Smooth muscle cell (in vitro differentiated cells): ENCODE measurements around the gene FAM168A. TPM values are rescaled to one million over a fixed set of nuclear protein-coding genes. Genes with fewer than 3 reads are reported as not detected.

Experiments
- DNase-seq: peaks from one replicate; lab custom pipeline; 2025; ENCODE audit not compliant: unreplicated experiment; lab: John Stamatoyannopoulos, UW
- H2AFZ ChIP-seq: fragments of 200-600 bp; sonication (generic); 2 replicates; pipeline ENCODE4 v1.6.0; 2016; ENCODE audit warnings: antibody characterized with exemption, low read depth, mild to moderate bottlenecking
- H3F3A ChIP-seq: fragments of 200-600 bp; sonication (generic); 2 replicates; pipeline ENCODE4 v1.6.0; 2017; ENCODE audit warnings: antibody characterized with exemption, low read depth
- H3K27ac ChIP-seq: fragments of 200-600 bp; sonication (generic); 2 replicates; pipeline ENCODE4 v1.5.1; 2016; ENCODE audit warnings: low read depth, mild to moderate bottlenecking
- H3K27me3 ChIP-seq: fragments of 200-600 bp; sonication (generic); 2 replicates; pipeline ENCODE4 v1.6.1; 2016; ENCODE audit warnings: low read depth, mild to moderate bottlenecking
- H3K36me3 ChIP-seq: fragments of 200-600 bp; sonication (generic); 2 replicates; pipeline ENCODE4 v1.5.1; 2016; ENCODE audit warnings: low read depth
- H3K4me1 ChIP-seq: fragments of 200-600 bp; sonication (generic); 2 replicates; pipeline ENCODE4 v1.5.1; 2016; ENCODE audit warnings: low read depth
- H3K4me2 ChIP-seq: fragments of 200-600 bp; sonication (generic); 2 replicates; pipeline ENCODE4 v1.6.0; 2016; ENCODE audit warnings: mild to moderate bottlenecking
- H3K4me3 ChIP-seq: fragments of 200-600 bp; sonication (generic); 2 replicates; pipeline ENCODE4 v1.5.1; 2016; ENCODE audit warnings: mild to moderate bottlenecking
- H3K79me2 ChIP-seq: fragments of 200-600 bp; sonication (generic); 2 replicates; pipeline ENCODE4 v1.6.0; 2016; ENCODE audit warnings: low read depth, mild to moderate bottlenecking
- H3K9ac ChIP-seq: fragments of 200-600 bp; sonication (generic); 2 replicates; pipeline ENCODE4 v1.6.0; 2016; ENCODE audit warnings: low read depth
- H3K9me3 ChIP-seq: fragments of 200-600 bp; sonication (generic); replicated peaks from 2 replicates; pipeline ENCODE4 v1.5.1; 2016; ENCODE audit warnings: low read depth
- H4K20me1 ChIP-seq: fragments of 200-600 bp; sonication (generic); 2 replicates; pipeline ENCODE4 v1.6.0; 2016; ENCODE audit warnings: low read depth
- CTCF ChIP-seq: fragments of 200-600 bp; sonication (generic); IDR thresholded peaks from 2 replicates; pipeline ENCODE4 v1.5.1; 2017; ENCODE audit warnings: borderline replicate concordance, mild to moderate bottlenecking, antibody characterized with exemption; ENCODE audit not compliant: insufficient read depth, poor library complexity, severe bottlenecking
- WGBS: methylation state at CpG from one replicate; pipeline ENCODE4 v1.1.7; 2016; ENCODE audit warnings: low lambda C conversion rate; 5-methylcytosine and 5-hydroxymethylcytosine counted together
- polyA plus RNA-seq: library from polyadenylated mRNA; unstranded; fragments of >200 nt; fragmentation: Nextera tagmentation; extraction: Ambion mirVana; gene quantifications from 2 replicates; pipeline ENCODE4 v1.2.1, GENCODE V29; 2016
- total RNA-seq: library from RNA; depleted of rRNA; stranded (reverse); fragments of >200 nt; gene quantifications from 2 replicates; pipeline ENCODE4 v1.2.3, GENCODE V29; 2014

Gene FAM168A
- total and polyA plus RNA-seq, 2 experiments from 2014 or later = 10.8 to 32.5 TPM

GRCh38 chr11:73396251-73396930 lies 201.5 kb downstream of the FAM168A start:
- Histone ChIP-seq H2AFZ (no peak overlapping the region), H4K20me1 (peaks cover 14% of the 10 kb centered on the region), H3K9me3 (no peaks in the 10 kb centered on the region), H3K27ac (no peak overlapping the region), H3K27me3 (no peaks in the 10 kb centered on the region), H3K4me3 (no peak overlapping the region), H3K4me2 (no peak overlapping the region), H3K79me2 (no peaks in the 10 kb centered on the region), H3K4me1 (no peaks in the 10 kb centered on the region), H3K9ac (no peak overlapping the region), H3F3A (no peaks in the 10 kb centered on the region), H3K36me3 (no peaks in the 10 kb centered on the region)
- 90% methylated on average over 6 of the region's 6 CpGs for WGBS
- DNase-seq = no peak
- no peak for TF ChIP-seq CTCF

DNA sequence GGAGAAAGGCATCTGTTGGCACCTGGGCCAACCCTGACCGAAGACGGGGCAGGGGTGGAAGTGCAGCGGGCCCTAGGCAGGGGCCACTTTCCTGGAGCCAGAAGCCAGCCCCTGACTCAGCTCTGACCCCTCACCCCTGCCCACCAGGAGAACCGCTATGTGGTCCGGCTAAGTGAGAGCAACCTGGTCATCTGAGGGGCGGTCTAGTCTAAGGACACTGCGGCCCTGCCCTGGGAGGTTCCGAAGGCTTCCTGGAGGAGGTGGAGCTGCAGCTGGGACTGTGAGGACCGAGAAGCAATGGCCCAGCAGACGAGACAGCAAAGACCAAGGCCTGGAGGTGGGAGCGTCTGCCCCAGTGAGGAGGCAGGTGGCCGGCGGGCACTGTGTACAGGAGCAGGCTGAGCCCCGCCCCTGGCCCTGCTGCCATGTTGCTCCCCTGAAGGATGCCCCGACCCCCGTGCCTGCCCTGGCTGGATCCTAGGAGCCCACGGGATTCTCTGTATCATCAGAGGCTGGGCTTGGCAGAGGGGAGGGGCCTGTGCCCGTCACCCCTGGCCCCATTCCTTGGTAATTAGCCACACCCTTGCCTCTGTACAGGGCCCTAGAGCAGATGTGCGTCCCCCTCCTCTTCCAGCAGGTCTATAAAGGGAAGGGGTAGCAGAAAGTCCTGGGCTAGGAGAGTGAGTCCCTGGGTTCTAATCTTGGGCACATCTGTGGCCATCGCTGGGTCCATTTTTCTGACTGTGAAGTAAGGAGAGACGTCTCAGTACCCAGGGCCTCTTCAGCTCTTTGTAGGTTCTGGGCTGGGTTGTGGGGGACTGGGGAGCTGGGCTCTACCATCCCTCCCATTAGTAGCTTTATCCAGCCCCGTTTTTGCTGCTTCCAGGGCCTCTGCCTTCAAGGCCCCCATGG lies 202.4 kb downstream of the FAM168A start:
- Histone ChIP-seq H3F3A (no peaks in the 10 kb centered on the region), H3K4me2 (no peak overlapping the region), H3K27me3 (no peaks in the 10 kb centered on the region), H2AFZ (no peak overlapping the region), H3K79me2 (no peaks in the 10 kb centered on the region), H3K36me3 (no peaks in the 10 kb centered on the region), H3K4me1 (no peaks in the 10 kb centered on the region), H3K9ac (no peak overlapping the region), H3K4me3 (no peak overlapping the region), H3K27ac (no peak overlapping the region), H3K9me3 (no peaks in the 10 kb centered on the region), H4K20me1 (peaks cover 20% of the 10 kb centered on the region)
- TF ChIP-seq CTCF = no peak
- DNase-seq = no peak
- WGBS = 95% methylated on average over 21 of the region's 22 CpGs

- no peak overlapping the region for H3K27ac ChIP-seq
- H3K36me3 ChIP-seq = no peaks in the 10 kb centered on the region
- no peaks in the 10 kb centered on the region for H3F3A ChIP-seq
- H3K4me3 ChIP-seq = no peak overlapping the region
- no peak overlapping the region for H3K9ac ChIP-seq
- H3K4me1 ChIP-seq = no peaks in the 10 kb centered on the region
- H3K79me2 ChIP-seq = no peaks in the 10 kb centered on the region
- H3K4me2 ChIP-seq = no peak overlapping the region
- WGBS = 96% methylated on average over 34 of the region's 34 CpGs
- no peak overlapping the region for H2AFZ ChIP-seq
- H4K20me1 ChIP-seq = peaks cover 29% of the 10 kb centered on the region
- H3K9me3 ChIP-seq = no peaks in the 10 kb centered on the region
- H3K27me3 ChIP-seq = no peaks in the 10 kb centered on the region
- TF ChIP-seq CTCF = no peak
- DNase-seq = no peak
These were observed 203.3 kb downstream of the FAM168A start for GRCh38 chr11:73394416-73395296.
